ENCODE measurements around the gene MFAP5.
"Not testable (repeated sequence)": the region's sequence is repeated elsewhere in the genome, so short reads cannot be mapped to it uniquely, and the experiment has no call there.

Gene MFAP5

DNA sequence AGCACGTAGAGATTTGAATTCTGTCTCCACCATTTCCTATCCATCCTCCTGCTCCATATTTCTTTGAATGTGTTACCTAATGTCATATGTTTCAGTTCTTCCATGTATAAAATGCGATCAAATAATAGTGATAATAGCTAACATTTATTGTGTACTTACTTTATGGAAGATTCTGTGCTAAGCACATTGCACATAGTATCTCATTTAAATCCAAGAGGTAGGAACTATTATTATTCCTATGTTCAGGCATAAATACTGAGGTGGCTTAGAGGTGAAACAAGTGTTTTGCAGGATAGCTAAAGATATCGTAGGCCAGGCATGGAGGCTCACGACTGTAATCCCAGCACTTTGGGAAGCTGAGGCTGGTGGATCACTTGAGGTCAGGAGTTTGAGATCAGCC is 32.5 kb downstream of the MFAP5 start:
- TF ChIP-seq POLR2A (IDR thresholded peaks at IDR 0.05; ENCODE audit: low read depth, low read length): no peak
- DNase-seq (ENCODE audit: insufficient read length, low spot score) (no peak), FAIRE-seq (no peak)

DNA sequence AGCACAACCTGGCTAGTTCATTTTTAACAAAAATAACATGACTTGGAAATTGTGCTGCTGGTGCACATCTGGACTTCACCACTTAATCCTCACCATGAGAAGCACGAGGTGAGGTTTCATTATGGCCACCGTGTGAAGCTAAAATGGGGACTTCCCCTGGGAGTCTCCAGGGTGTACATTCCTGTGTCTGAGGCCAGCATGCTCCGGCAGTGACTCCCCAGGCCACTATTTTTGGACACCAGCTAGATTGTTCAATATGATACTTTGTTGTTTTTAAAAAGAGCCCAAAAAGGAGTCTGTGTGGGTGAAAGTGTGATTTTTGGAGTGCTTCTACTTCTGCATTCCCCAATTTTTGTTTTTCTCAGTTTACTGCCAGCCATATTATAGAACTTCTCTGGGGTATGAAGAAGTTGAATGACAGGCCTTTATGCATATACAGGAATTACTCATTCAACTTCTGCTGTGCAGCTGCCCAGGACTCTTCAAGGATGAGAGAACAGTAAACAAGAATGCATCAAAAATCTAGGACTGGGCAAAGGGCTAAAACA is 33.1 kb downstream of the MFAP5 start:
- no peak for FAIRE-seq

DNA sequence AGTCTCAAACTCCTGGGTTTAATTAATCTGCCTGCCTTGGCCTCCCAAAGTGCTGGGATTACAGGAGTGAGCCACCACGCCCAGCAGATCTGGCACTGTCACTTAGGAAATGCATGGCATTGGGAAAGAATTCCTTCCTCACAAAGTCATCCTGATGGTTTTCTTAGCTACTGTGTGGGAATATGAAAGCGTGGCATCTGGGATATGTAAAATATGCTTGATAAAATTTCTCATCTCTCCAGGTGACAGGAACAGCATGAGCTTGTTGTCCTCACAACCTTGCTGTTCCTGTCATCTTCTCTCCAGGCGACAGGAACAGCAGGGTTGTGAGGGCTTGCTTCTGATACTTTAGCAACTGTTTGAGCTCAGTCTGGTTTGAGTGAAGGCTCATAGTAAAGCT is 33.9 kb downstream of the MFAP5 start:
- FAIRE-seq (no peak), DNase-seq (ENCODE audit: insufficient read length, low spot score) (no peak)

More for the DNA sequence above, 33.1 kb downstream of the MFAP5 start:
- DNase-seq (ENCODE audit: insufficient read length, low spot score): no peak
- TF ChIP-seq POLR2A (IDR thresholded peaks at IDR 0.05; ENCODE audit: low read depth, low read length): no peak

DNA sequence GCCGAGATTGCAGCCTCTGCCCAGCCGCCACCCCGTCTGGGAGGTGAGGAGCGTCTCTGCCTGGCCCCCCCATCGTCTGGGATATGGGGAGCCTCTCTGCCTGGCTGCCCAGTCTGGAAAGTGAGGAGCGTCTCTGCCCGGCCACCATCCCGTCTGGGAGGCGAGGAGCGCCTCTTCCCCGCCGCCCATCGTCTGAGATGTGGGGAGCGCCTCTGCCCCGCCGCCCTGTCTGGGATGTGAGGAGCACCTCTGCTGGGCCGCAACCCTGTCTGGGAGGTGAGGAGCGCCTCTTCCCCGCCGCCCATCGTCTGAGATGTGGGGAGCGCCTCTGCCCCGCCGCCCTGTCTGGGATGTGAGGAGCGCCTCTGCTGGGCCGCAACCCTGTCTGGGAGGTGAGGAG is 37.9 kb downstream of the MFAP5 start:
- DNase-seq (ENCODE audit: insufficient read length, low spot score); FAIRE-seq: not testable (repeated sequence)

More for the DNA sequence above, 33.9 kb downstream of the MFAP5 start:
- no peak for TF ChIP-seq POLR2A (IDR thresholded peaks at IDR 0.05; ENCODE audit: low read depth, low read length)

DNA sequence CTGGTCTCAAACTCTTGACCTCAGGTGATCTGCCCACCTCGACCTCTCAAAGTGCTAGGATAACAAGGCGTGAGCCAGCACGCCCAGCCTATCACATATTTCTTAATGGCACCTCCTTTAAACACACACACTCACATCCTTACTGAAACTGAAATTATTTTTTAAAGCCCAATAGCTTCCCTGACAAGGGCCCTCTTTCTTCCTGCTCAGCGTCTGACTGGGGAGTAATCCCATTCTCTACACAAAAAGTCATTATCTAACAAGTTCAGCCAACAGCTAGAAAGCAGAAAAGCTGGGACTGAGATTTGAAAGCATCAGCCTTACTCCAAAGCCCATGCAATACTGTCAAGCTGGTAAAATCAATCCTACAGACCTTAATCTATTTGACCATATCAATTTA is 40.0 kb downstream of the MFAP5 start:
- DNase-seq (ENCODE audit: insufficient read length, low spot score) (no peak), FAIRE-seq (no peak)
- TF ChIP-seq POLR2A (IDR thresholded peaks at IDR 0.05; ENCODE audit: low read depth, low read length): no peak

DNA sequence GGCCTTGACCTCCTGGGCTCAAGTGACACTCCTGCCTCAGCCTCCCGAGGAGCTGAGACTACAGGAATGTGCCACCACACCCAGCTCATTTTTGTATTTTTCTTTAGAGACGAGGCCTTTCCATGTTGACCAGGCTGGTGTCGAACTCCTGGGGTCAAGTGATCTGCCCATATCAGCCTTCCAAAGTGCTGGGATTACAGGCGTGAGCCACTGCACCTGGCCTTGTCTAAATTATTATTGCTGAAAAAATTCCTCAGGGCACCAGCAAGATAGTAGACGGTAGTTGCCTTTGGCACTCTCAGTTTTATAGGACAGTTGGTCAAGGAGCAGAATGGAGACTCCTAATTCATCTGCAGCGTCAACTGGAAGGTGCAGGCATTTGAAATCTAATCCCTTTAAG is 47.4 kb downstream of the MFAP5 start:
- FAIRE-seq (no peak), DNase-seq (ENCODE audit: insufficient read length, low spot score) (no peak)
- no peak for TF ChIP-seq POLR2A (IDR thresholded peaks at IDR 0.05; ENCODE audit: low read depth, low read length)

DNA sequence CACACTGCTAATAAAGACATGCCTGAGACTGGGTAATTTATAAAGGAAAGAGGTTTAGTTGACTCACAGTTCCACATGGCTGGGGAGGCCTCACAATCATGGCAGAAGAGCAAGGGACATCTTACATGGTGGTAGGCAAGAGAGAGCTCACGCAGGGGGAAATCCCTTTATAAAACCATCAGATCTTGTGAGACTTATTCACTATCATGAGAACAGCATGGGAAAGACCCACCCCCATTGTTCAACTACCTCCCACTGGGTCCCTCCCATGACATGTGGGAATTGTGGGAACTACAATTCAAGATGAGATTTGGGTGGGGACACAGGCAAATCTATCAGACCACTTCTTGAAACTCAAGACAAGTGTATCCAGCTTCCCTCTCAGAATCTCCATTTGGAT is 48.7 kb downstream of the MFAP5 start:
- not testable (repeated sequence) for FAIRE-seq; DNase-seq (ENCODE audit: insufficient read length, low spot score)

DNA sequence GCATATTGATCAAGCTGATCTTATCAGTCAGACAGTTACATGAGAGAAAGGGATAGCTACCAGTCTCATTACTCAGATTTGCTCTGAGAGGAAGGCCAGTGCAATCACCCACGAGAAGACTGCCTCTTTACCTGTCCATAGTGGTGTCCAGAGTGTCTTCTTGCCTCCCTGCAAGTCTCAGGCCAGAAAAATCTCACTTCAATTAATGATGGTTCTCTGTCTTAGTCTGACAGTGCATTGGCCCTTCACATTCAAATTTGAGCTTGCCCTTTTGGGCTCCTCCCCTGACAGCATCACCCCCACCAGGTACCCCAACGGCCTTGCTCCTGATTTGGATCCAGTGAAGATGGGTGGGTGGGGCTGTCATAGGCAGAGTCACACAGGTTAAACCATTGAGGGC is 50.0 kb downstream of the MFAP5 start, which contains the start of gene AICDA:
Gene AICDA, minus strand, starts transcription at position 231 of the 400 bp plus-strand sequence. Its CDS starts 92 bp downstream, at position 139.
- FAIRE-seq: no peak
- DNase-seq (ENCODE audit: insufficient read length, low spot score): no peak

DNA sequence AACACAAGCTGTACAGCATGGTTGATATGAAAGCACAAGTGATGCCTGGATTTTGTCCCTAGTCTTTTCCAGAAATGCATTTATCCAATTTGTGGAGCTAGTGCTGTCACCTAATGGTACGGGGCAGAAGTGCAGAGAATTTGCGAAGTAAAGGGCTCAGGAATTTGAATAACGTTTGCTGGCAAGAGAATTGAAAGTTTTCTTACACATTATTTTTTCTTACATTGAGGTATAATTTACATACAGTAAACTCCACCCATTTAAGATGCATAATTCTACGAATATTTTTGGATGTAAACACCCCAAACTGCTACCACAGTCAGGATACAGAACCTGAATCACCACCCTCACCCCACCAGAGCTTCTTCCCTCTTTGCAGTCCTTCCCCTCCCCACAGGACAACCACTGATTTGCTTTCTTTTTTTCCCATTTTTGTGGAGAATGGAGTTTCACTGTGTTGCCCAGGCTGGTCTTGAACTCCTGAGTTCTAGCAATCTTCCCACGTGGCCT is 53.5 kb downstream of the MFAP5 start:
- FAIRE-seq (peak; percentile 84), DNase-seq (ENCODE audit: insufficient read length, low spot score) (peak; percentile 29)
- no peak for TF ChIP-seq POLR2A (IDR thresholded peaks at IDR 0.05; ENCODE audit: low read depth, low read length)

More for the DNA sequence above, 50.0 kb downstream of the MFAP5 start, which contains the start of gene AICDA:
- no peak for TF ChIP-seq POLR2A (IDR thresholded peaks at IDR 0.05; ENCODE audit: low read depth, low read length)

DNA sequence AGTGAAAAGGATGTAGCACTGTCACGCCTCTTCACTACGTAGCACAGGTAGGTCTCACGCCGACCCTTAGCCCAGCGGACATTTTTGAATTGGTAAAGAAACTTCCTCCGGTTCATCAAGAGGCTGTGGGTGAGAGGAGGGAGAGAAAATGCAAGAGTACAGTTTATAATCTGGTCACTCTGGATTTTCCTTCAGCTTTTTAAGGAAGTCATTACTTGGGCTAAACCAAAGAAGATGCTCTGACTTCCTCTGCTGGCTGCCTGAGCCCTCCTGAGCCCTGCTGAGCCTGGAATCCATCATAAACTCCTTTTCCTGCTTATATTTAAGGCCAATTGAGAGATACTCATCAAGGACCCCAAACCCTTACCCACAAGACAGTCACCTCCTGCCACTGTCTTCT is 55.7 kb downstream of the MFAP5 start:
- DNase-seq (ENCODE audit: insufficient read length, low spot score): no peak
- no peak for FAIRE-seq
- no peak for TF ChIP-seq POLR2A (IDR thresholded peaks at IDR 0.05; ENCODE audit: low read depth, low read length)

DNA sequence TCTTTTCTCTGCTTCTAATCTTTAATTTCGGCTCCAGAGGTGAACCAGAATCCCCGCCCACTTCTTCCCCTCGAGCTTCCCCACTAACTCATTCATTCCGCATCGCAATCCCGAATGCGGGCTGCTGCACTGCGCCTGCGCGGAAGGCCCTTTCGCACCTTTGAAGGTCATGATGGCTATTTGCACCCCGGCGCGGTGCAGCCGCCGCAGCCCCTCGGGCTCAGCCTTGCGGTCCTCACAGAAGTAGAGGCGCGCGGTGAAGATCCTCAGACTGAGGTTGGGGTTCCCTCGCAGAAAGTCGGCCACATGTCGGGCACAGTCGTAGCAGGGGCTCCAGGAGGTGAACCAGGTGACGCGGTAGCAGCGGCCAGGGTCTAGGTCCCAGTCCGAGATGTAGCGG is 57.6 kb downstream of the MFAP5 start:
- no peak for FAIRE-seq
- TF ChIP-seq POLR2A (IDR thresholded peaks at IDR 0.05; ENCODE audit: low read depth, low read length): no peak
- DNase-seq (ENCODE audit: insufficient read length, low spot score): no peak

DNA sequence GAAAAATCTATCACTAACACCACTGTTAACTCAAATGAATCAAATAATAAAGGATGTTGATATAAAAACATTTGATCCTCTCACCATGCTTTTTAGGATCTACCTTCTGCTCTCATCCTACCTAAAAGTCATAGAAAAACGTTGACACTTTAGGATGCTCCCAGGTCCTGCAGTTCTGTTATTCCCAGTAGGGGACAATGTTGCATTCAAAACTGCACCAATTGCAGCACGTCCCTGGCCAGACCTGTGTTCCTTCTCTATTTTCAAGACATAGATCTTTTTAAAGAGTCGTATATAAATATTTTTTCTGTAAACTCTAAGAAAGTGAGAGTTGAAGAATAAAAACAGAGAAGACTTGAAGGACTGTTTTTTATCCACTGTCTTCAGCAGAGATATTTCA is 58.8 kb downstream of the MFAP5 start:
- DNase-seq (ENCODE audit: insufficient read length, low spot score) (no peak), FAIRE-seq (no peak)
- TF ChIP-seq POLR2A (IDR thresholded peaks at IDR 0.05; ENCODE audit: low read depth, low read length): no peak

DNA sequence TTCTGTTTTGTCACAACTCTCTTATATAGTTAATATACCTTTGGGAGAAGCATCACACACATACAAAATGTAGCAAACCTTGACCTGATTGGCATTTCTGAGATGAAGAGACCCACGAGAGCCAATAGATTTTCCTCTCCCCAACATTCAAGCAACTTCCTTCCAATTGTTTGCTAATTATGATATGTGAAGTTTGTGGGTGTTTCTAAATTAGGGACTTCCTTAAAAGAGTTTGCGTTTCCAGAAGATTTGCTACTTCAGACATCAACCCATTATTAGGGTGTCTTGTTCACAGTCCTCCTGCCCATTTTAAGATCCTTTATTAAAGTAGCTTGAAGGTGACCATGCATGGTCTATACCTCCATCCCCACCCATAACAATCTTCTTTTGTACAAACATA is 59.3 kb downstream of the MFAP5 start:
- no peak for FAIRE-seq
- TF ChIP-seq POLR2A (IDR thresholded peaks at IDR 0.05; ENCODE audit: low read depth, low read length): no peak
- no peak for DNase-seq (ENCODE audit: insufficient read length, low spot score)

DNA sequence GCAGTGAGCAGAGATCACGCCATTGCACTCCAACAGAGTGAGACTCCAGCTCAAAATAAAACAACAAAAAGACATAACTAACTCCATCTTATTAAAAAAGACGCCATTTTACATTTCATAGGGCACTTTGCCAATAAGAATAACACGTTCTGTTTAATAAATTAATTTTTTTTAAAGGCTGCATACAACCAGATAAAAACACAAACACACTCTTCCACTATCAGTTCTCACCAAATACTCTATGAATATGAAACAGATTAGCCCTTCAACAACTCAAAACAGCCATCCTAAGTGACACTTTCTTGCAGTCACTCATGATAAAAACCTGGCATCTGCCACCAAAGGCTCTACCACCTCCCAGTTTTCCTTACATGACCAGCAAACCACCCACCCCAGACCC is 66.1 kb downstream of the MFAP5 start:
- TF ChIP-seq POLR2A (IDR thresholded peaks at IDR 0.05; ENCODE audit: low read depth, low read length): no peak
- DNase-seq (ENCODE audit: insufficient read length, low spot score): no peak
- FAIRE-seq: no peak
